MM.1S (cell line): Measurements from ENCODE around the gene RANBP1.

ENCODE experiments used
- DNase-seq: peaks from one replicate; pipeline ENCODE4 v3.0.0-alpha.2; 2015
- H2AFZ ChIP-seq: fragments of 300-600 bp; sonication (generic); 2 replicates; pipeline ENCODE4 v1.6.0; 2016; ENCODE audit warnings: antibody characterized with exemption, low read length
- H3F3A ChIP-seq: fragments of 300-600 bp; sonication (generic); 2 replicates; pipeline ENCODE4 v1.6.1; 2016; ENCODE audit warnings: mild to moderate bottlenecking, antibody characterized with exemption, low read length, moderate library complexity, mixed read lengths; ENCODE audit not compliant: insufficient read depth
- H3K27ac ChIP-seq: fragments of 300-600 bp; sonication (generic); 2 replicates; pipeline ENCODE4 v1.5.1; 2016; ENCODE audit warnings: mild to moderate bottlenecking, low read length
- H3K27me3 ChIP-seq: fragments of 300-600 bp; sonication (generic); replicated peaks from 2 replicates; pipeline ENCODE4 v1.6.0; 2016; ENCODE audit warnings: low read length; ENCODE audit not compliant: insufficient read depth
- H3K36me3 ChIP-seq: fragments of 300-600 bp; sonication (generic); replicated peaks from 2 replicates; pipeline ENCODE4 v1.6.1; 2016; ENCODE audit warnings: mild to moderate bottlenecking, low read length, mixed read lengths; ENCODE audit not compliant: insufficient read depth
- H3K4me1 ChIP-seq: fragments of 300-600 bp; sonication (generic); 2 replicates; pipeline ENCODE4 v1.6.1; 2016; ENCODE audit warnings: low read length, mixed read lengths
- H3K4me2 ChIP-seq: fragments of 300-600 bp; sonication (generic); 2 replicates; pipeline ENCODE4 v1.6.0; 2016; ENCODE audit warnings: low read depth, low read length
- H3K4me3 ChIP-seq: fragments of 300-600 bp; sonication (generic); 2 replicates; pipeline ENCODE4 v1.5.1; 2016; ENCODE audit warnings: low read length, mixed read lengths
- H3K79me2 ChIP-seq: fragments of 300-600 bp; sonication (generic); 2 replicates; pipeline ENCODE4 v1.6.1; 2016; ENCODE audit warnings: mixed run types, low read length, mixed read lengths
- H3K9ac ChIP-seq: fragments of 300-600 bp; sonication (generic); 2 replicates; pipeline ENCODE4 v1.6.1; 2016; ENCODE audit warnings: low read length, mixed read lengths
- H3K9me2 ChIP-seq: fragments of 300-600 bp; sonication (generic); replicated peaks from 2 replicates; pipeline ENCODE4 v1.6.1; 2016; ENCODE audit warnings: mild to moderate bottlenecking, low read length, mixed read lengths; ENCODE audit not compliant: insufficient read depth
- H3K9me3 ChIP-seq: fragments of 300-600 bp; sonication (generic); replicated peaks from 2 replicates; pipeline ENCODE4 v1.6.1; 2016; ENCODE audit warnings: mild to moderate bottlenecking, low read length, mixed read lengths; ENCODE audit not compliant: insufficient read depth
- H4K20me1 ChIP-seq: fragments of 300-600 bp; sonication (generic); 2 replicates; pipeline ENCODE4 v1.6.1; 2016; ENCODE audit warnings: mild to moderate bottlenecking, low read length, moderate library complexity, mixed read lengths; ENCODE audit not compliant: insufficient read depth
- EZH2 ChIP-seq: fragments of 300-600 bp; sonication (generic); optimal IDR thresholded peaks from 2 replicates; pipeline ENCODE3; 2017; ENCODE audit warnings: low read depth, mild to moderate bottlenecking, antibody characterized with exemption, low read length, mixed read lengths
- EZH2phosphoT487 ChIP-seq: fragments of 300-600 bp; sonication (generic); IDR thresholded peaks from 2 replicates; pipeline ENCODE4 v1.6.1; 2018; ENCODE audit warnings: antibody characterized with exemption, low read length
- TF ChIP-seq, protein P1 (sequence below): fragments of 300-600 bp; sonication (generic); IDR thresholded peaks from 2 replicates; pipeline ENCODE4 v1.5.1; 2016; ENCODE audit warnings: antibody characterized with exemption, low read length, mixed read lengths

Gene RANBP1

GRCh38 chr22:20138417-20138738 lies 22.5 kb downstream of the RANBP1 start:
- no peak for DNase-seq
- Histone ChIP-seq H3K9me2 (no peaks in the 10 kb centered on the region), H3K4me1 (no peaks in the 10 kb centered on the region), H3F3A (no peaks in the 10 kb centered on the region), H3K79me2 (0 out of 2 replicates have a peak, but pooled peaks cover 4% of the 10 kb centered on the region), H3K27me3 (no peaks in the 10 kb centered on the region), H3K36me3 (no peaks in the 10 kb centered on the region), H3K9me3 (no peaks in the 10 kb centered on the region), H3K4me2 (no peak overlapping the region), H2AFZ (no peak overlapping the region), H3K4me3 (no peak overlapping the region), H3K9ac (no peak overlapping the region), H3K27ac (no peak overlapping the region), H4K20me1 (no peaks in the 10 kb centered on the region)
- TF ChIP-seq EZH2phosphoT487 = no peak
- TF ChIP-seq EZH2 = no peak
- TF ChIP-seq, protein P1, sequence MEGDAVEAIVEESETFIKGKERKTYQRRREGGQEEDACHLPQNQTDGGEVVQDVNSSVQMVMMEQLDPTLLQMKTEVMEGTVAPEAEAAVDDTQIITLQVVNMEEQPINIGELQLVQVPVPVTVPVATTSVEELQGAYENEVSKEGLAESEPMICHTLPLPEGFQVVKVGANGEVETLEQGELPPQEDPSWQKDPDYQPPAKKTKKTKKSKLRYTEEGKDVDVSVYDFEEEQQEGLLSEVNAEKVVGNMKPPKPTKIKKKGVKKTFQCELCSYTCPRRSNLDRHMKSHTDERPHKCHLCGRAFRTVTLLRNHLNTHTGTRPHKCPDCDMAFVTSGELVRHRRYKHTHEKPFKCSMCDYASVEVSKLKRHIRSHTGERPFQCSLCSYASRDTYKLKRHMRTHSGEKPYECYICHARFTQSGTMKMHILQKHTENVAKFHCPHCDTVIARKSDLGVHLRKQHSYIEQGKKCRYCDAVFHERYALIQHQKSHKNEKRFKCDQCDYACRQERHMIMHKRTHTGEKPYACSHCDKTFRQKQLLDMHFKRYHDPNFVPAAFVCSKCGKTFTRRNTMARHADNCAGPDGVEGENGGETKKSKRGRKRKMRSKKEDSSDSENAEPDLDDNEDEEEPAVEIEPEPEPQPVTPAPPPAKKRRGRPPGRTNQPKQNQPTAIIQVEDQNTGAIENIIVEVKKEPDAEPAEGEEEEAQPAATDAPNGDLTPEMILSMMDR = no peak

DNA sequence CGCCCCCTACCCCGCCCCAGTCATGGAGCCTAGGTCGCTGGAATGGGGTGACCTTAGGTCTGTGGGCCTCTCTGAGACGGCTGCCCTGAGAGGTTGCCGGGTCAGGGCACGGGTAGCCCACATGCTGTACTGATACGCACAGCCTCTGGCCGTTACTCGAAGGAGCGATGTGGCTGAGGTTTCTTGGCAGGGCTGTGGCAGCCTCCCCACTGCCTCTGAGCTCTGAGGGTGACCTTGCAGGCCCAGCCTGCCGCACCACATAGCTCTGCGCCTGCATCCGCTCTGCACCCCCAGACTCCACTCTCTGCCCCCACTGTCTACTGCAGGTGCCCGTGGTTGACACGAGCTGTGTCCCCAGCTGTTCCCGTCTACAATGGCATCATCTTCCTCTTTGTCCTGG lies 23.0 kb downstream of the RANBP1 start:
- Histone ChIP-seq H2AFZ (no peak overlapping the region), H3K9me2 (no peaks in the 10 kb centered on the region), H3K4me3 (no peak overlapping the region), H4K20me1 (no peaks in the 10 kb centered on the region), H3F3A (no peaks in the 10 kb centered on the region), H3K36me3 (no peaks in the 10 kb centered on the region), H3K9ac (no peak overlapping the region), H3K4me1 (no peaks in the 10 kb centered on the region), H3K4me2 (no peak overlapping the region), H3K79me2 (0 out of 2 replicates have a peak, but pooled peaks cover 4% of the 10 kb centered on the region), H3K9me3 (no peaks in the 10 kb centered on the region), H3K27ac (no peak overlapping the region), H3K27me3 (no peaks in the 10 kb centered on the region)
- no peak for DNase-seq
- TF ChIP-seq EZH2 (no peak), EZH2phosphoT487 (no peak)
- TF ChIP-seq, protein P1 = no peak

- H3K4me1 ChIP-seq = no peaks in the 10 kb centered on the region
- TF ChIP-seq EZH2 (no peak), EZH2phosphoT487 (no peak)
- TF ChIP-seq, protein P1 = no peak
Measured at GRCh38 chr22:20139391-20140106, 23.6 kb downstream of the RANBP1 start.

More at GRCh38 chr22:20139391-20140106, 23.6 kb downstream of the RANBP1 start:
- Histone ChIP-seq H3K9ac (no peak overlapping the region), H3K4me2 (no peak overlapping the region), H2AFZ (no peak overlapping the region), H3K27me3 (no peaks in the 10 kb centered on the region), H3F3A (no peaks in the 10 kb centered on the region), H3K9me2 (no peaks in the 10 kb centered on the region), H3K36me3 (no peaks in the 10 kb centered on the region), H3K4me3 (no peak overlapping the region), H3K27ac (no peak overlapping the region), H3K79me2 (no peaks in the 10 kb centered on the region), H4K20me1 (no peaks in the 10 kb centered on the region), H3K9me3 (no peaks in the 10 kb centered on the region)
- no peak for DNase-seq
